HG02840 (cell line): ENCODE data around the gene PPP1R13L.

Source experiments
- ATAC-seq: cut with Tn5 transposase; IDR thresholded peaks from one replicate; pipeline ENCODE4 v1.9.1; 2021; ENCODE audit warnings: mild to moderate bottlenecking, moderate library complexity, moderate number of reproducible peaks; ENCODE audit not compliant: unreplicated experiment, low FRiP score

Gene PPP1R13L, protein sequence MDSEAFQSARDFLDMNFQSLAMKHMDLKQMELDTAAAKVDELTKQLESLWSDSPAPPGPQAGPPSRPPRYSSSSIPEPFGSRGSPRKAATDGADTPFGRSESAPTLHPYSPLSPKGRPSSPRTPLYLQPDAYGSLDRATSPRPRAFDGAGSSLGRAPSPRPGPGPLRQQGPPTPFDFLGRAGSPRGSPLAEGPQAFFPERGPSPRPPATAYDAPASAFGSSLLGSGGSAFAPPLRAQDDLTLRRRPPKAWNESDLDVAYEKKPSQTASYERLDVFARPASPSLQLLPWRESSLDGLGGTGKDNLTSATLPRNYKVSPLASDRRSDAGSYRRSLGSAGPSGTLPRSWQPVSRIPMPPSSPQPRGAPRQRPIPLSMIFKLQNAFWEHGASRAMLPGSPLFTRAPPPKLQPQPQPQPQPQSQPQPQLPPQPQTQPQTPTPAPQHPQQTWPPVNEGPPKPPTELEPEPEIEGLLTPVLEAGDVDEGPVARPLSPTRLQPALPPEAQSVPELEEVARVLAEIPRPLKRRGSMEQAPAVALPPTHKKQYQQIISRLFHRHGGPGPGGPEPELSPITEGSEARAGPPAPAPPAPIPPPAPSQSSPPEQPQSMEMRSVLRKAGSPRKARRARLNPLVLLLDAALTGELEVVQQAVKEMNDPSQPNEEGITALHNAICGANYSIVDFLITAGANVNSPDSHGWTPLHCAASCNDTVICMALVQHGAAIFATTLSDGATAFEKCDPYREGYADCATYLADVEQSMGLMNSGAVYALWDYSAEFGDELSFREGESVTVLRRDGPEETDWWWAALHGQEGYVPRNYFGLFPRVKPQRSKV

DNA sequence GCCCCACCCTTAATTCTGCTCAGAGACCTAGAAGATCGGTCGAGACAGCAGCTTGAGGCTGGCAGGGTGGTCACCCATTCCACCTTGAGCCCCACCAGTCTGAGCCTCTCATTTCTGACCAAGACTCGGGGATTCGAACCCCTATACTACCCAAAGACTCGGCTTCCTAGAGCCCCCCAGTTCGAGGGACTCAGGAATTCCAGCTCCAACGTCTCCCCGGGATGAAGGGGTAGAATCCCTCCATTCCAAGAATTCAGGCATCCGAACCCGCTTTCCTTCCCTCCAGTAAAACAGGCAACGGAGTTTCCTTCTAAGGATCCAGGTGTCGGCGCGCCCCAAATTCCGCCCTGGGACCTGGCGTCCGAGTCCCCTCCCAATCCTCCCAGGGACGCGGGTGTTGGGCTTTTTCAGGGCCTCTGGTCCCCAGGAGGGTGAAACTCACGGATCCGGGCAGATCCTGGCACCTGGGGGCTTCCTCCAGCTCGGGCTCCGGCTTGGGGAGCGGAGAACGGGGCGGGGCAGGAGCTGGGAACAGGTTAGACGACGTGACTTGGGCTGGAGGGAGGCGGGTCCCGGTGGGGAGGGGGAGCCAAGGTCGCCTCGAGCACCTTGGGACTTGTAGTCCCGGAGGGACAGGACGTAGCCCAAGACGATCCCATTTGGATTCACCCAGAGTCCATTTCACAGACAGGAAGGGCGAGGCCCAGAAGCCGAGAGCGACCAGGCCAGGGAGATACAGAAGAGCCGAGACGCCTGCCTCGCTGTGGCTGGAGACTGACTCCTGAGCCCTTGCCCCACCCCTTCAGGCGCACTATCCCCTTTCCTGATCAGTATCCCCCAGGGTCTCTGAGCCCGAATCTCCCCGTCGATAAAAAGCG is at the start of gene PPP1R13L:
Gene PPP1R13L, minus strand, starts transcription at position 513 of the 878 bp plus-strand sequence. CDS start 6,751 bp downstream, outside the sequence.
- ATAC-seq = peak; percentile 15

DNA sequence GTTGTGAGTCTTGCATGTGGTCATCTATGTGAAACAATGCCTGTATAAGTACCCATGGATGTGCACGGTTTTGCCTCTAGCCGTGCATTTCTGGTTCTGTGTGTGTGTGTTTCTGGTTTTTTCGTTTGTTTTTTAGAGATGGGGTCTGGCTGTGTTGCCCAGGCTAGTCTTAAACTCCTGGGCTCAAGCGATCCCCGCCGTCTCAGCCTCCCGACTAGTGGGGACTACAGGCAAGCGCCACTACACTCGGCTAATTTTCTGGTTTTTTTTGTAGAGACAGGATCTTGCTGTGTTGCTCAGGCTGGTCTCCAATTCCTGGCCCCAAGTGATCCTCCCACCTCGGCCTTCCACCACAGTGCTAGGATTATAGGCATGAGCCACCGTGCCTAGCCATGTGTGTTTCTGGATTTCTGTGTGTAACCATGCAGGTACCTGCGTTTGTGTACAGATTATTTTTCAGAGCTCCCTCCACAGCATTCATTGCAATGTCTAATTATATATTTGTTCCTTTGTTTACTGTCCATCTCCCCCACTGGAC is 47.0 kb upstream of the PPP1R13L start:
- ATAC-seq = no peak

DNA sequence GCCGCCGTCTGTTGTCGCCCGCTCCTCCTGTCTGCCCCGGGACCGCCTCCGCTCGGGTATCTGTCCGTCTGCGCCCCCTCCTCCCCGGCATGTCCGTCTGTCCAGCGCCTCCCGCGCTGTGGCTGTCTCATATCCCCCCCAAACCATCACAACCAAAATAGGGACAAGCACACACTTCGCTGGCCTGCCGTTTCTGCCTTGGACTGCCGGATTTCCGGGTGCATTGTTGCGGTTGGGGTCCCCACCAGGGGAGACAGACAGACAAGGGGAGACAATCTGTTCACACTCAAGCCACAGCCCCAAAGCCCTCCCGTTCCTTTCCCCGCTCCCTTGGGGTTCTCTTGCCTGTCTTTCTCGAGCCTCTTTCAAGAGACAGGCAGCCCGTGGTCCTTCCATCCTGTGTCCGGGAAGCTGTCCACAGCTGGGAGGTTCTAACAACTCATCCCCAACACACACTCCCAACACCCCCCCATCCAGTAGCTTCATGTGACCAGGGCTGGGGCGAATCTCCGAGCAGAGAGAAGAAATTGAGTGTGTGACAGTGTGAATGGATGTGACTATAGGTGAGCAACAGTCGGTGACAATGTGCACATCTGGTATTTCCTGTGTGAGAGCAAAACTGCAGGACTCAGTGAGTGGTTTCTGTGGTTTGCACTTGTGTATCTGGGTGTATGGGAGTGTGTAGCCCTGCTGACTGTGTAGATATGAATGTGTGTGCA is 46.4 kb upstream of the PPP1R13L start:
- no peak for ATAC-seq

DNA sequence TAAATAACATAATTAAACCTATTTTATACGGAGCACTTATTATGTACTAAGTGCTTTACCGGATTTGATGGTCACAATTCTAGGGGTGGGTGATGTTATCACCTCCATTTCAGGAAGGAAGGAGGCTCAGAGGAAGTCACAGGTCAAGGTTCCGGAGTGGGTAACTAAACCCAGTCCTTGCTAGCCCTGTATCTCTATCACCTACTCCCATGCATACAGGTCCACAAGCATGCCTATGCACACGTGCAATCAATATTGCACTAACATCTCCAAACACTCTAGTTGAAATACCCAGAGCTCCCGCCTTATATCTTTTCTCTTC is 45.1 kb upstream of the PPP1R13L start:
- ATAC-seq = no peak

DNA sequence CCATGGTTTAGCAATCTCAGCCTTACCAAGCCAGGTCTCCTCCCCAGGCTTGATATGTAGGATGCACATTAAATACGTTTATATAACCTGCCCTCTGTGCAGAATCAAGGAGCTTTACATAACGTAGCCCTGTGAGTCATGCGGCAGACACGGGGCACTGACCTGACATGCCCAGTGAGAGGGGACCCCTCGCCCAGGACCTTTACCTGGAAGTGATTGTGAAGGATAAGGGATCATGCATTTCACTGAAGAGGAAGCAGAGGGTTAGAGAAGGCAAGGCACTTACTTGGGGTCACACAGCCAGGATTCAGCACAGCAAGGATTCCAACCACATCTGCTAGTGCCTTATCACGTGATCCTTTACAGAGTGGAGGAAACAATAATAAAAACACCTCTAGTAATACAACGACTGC is 44.0 kb upstream of the PPP1R13L start:
- ATAC-seq = no peak

DNA sequence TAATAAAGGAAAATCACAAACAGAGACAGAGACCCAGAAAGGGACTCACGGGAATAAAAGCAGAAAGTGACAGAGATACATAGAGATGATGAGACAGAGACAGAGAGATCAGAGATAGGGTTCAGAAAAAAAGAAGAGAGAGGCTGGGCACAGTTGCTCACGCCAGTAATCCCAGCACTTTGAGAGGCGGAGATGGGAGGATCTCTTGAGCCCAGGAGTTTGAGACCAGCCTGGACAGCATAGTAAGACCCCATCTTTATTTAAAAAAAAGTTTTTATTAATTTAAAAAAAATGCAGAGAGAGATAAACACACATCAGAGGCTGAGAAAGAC is 43.5 kb upstream of the PPP1R13L start:
- no peak for ATAC-seq

DNA sequence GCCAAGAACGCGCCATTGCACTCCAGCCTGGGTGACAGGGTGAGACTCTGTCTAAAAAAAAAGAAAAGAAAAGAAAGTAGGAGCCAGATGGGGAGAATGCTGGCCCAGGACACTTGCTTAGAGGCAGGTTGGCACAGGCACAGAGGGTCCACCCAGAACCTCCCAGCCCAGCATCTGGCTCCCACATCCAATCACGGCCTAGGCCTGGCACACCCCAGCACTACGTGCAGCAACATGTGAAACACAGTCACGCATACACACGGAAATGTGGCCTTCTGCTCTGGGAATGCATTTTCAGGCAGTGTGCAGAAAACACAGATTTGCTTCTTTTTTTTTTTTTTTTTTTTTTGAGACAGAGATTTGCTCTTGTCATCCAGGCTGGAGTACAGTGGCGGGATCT is 42.1 kb upstream of the PPP1R13L start:
- ATAC-seq = no peak

DNA sequence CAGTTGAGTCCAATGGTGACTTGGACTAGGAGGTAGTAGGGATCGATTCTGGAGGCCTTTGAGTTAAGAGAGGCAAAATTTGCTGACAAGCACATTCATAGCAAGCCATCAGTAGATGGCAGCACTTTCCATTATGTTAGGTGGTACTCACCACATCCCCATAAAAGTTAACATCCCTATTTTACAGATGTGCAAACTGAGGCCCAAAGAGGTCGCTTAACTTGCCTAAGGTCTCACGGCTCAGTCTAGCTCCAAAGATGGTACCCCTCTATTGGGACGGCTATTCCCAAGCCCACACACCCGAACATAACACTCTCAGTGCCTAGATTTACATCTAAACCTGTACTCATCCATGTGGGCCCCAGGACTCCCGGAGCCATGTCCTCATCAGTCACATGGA is 41.4 kb upstream of the PPP1R13L start:
- ATAC-seq = no peak

DNA sequence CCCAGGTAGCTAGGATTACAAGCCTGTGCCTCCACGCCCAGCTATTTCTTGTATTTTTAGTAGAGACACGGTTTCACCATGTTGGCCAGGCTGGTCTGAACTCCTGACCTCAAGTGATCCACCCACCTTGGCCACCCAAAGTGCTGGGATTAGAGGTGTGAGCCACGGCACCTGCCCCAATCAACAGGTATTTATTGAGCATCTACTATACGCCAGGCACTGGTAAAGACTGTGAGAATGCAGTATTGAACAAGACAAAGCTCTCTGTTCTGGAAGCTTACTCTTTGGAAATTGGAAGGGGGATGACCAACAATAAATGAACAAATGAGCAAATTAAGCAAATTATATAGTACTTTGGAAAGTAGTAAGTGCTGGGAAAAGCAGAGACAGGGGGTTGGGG is 40.3 kb upstream of the PPP1R13L start:
- no peak for ATAC-seq

DNA sequence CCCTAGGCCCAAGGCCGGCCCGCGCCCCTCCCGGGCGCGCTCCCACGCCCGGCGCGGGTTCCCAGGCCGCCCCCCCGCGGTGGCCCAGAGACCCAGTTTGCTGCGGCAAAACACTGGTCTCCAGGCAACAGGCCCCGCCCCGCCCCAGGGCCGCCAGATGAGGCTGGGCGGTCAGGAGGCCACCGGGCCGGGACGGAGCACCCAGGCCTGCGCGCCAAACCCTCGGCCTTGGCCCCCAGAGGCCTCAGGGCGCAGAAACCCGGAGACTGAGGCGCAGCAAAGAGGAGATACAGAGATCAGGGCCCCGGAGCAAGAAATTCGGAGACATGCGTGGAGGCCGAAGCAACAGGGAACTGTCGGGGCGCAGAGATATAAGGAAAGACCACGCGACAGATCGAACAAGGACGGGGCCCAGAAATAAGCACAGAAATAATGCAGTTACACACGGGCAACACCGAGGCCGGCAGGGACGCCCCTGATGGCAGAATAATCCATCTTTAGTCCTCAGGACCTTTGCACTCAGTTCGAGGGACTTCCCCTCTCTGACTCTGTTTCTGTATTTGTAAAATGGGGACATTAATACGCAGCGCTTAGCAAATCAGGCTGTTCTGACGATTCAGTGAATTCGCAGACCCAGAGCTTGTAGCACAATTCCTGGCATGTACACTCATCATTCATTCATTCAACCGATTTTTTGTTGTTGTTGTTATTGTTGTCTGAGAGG is 39.6 kb upstream of the PPP1R13L start:
- ATAC-seq = no peak

DNA sequence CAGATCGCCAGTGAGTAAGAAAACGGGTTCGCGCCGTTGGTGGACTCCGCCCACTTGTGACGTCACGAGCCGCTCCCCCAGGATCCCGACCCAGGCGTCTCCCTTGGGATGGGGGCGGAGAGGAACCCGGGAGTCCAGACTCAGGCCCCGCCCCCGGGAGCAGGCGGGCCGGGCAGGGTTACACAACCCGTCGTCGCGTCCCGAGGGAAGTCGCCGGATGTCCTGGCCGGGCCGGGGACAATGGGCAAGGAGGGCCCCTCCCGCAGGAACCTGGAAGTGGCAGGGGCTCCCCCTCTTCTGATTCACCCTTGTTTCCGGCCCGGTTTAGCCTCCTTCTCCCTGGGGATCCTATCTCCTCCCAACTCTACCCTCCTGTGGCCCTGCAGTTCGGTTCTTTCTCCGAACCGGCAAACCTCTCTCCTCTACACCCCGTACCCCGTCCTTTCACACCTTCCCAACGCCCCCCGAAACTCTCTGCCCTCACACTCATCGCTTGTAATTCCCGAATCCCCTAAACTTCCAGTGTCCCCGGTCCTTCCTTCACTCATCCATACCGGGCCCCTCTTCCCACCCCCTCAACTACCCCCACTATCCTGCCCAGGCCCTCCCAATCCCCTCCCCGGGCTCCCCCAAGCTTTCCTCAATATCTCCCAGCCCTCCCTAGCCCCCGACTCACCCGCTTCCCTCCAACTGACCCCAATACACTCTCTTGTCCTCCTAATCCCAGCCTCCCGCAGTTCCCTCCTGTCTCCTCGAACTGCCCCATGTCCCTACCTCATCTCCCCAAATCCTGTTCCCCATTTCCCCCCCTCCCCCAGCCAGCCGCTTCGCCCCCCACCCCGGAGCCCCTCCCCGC is 38.8 kb upstream of the PPP1R13L start:
- no peak for ATAC-seq

DNA sequence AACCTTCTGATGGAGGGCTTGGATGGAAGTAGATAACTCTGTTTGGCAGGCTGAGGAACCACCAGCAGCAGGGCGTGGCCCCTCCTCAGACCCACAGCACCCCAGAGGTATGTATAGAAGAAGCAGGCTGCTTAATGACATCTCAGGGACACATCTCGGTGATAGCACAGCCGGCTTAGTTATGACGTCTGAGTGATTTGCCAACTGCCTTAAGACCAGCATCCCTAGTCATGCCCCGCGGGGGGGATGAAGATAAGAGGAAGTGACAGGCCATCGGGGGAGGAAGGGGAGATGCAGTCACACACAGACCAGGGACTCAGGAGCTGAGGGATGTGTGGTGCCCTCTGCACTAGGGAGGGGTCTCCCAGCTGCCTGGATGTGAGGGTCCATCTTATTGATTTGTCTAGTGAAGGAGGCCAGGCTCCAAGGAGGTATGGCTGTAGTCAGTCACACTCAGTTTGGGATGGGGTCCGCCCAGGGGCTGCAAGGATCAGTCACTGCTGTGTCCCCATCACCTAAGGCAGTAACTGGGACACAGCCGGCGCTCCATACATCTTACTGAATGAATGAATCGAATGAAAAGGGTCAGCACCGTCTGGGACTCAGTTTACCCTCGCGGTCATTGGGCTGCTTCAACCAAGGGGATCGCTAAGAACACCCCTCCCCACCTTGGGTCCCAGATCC is 38.1 kb upstream of the PPP1R13L start:
- no peak for ATAC-seq

DNA sequence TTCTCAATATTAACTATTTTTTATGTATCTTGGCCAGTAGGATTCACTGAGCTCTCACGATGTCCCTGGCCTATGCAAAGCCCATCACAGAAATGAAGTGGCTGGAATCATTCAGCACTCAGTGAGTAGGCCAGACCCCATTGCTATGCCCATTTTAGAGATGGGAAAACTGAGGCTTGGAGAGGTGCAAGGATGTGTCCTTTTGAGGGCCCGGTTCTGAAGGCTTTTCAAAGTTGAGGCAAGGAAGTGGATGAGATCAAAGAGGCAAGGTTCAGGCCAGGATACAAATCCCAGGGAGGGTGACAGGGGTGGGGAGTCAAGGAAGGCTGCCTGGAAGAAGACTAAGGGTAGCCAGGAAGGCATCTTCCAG is 37.5 kb upstream of the PPP1R13L start:
- ATAC-seq = no peak

DNA sequence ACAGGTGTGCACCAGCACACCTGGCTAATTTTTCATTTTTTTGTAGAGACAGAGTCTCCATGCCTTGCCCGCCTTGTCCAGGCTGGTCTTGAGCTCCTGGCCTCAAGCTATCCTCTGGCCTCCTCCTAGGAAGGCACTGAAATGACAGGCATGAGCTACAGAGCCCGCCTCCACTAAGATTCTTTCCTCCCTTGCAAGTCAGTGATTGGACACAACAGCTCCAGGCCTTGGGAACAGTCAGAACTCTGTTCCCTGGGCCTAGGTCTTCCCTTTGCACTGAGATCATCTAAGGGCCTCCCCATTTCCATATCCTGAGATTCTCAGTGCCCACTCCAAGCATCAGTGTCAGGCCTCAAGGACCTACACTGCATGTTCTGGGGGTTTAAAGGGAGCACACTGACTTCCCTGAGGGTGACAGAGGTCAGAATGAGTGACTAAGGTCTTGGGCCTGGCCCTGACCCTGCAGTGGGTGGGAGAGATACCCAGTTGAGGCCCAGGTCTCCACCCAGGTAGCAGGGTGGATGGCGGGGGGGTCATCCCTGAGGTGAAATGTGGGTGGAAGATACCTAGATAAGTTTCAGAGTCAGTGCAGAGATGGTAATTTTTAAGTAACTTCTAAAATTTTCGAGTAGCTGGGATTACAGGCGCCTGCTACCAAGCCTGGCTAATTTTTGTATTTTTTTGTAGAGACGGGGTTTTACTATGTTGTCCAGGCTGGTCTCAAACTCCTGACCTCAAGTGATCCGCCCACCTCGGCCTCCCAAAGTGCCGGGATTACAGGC is 36.2 kb upstream of the PPP1R13L start:
- ATAC-seq = no peak

DNA sequence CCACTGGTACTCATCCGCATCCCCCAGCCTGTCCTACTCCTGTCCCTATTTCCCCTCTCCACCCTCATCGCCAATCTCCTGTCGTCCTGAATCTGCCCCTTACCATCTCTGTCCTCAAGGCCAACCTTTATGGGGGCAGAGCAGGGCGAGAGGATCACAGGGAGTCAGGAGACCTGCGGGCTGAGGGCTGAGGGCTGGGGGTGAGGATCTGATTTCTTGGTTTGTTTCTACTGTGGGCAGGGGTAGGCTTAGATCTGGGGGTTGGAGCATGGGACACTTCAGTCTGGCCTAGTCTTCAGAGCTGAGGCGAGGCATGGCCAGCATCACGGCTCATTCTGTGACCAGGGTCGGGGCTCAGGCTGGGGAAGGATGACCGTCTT is 35.4 kb upstream of the PPP1R13L start:
- ATAC-seq = no peak

DNA sequence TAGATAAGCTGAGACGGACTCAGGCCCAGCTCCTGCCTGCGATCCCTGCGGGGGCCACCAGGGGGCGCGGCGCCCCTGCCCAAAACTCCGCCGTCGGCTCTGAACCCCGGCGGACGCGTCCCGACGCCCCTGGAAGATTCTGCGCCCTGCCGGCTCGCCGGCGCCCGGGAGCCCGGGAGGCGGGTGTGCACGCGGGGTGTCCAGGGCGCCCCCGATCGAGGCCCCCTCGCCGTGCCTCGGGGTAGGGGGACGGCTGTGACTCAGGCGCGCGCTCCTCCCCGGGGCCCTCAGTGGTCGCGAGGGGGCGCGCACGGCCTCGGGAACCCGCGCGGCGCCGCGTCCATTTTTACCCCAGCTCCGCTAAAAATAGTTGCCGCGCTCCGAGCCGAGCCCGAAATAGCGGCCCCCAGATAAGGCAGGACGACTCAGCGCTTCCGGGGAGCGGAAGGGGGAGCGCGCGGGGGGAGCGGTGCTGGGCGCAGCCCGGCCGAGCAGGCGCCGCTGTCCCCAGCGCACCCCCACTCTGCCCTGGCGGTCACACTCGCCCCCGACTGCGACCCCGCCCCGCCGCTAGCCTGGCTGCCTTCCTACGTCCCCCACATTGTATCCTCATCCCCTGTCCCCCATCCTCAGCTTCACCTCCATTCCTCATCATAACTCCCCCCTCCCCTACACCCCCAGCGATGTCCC is 34.8 kb upstream of the PPP1R13L start:
- ATAC-seq = peak; percentile 62

DNA sequence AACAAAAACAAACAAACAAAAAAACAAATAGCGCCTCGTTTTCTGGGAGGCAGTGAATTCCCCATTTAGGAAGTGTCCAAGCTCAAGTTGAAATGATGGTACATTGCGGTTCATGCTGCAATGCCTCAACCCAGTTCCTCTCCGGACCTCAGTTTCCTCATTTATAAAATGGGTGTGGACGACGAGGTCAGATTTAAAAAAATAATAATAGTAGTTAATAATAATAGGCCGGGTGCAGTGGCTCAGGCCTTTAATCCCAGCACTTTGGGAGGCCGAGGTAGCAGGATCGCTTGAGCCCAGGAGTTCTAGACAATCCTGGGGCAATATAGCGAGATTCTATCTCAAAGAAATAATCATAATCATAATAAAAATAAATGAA is 34.3 kb upstream of the PPP1R13L start:
- ATAC-seq = no peak
